Endodermal cell (in vitro differentiated cells): Measurements from ENCODE around the gene FERMT2. TPM values are rescaled to one million over a fixed set of nuclear protein-coding genes. Genes with fewer than 3 reads are reported as not detected.

Source experiments
- DNase-seq: peaks from one replicate; pipeline ENCODE4 v3.0.0-alpha.2; 2017
- H3K27ac ChIP-seq: 2 replicates; pipeline ENCODE4 v1.5.1; 2013; ENCODE audit warnings: mild to moderate bottlenecking, low read depth, low read length, moderate library complexity
- H3K27me3 ChIP-seq: 2 replicates; pipeline ENCODE4 v1.6.1; 2013; ENCODE audit warnings: mild to moderate bottlenecking, low read length, moderate library complexity; ENCODE audit not compliant: insufficient read depth, control insufficient read depth, poor library complexity, severe bottlenecking
- H3K36me3 ChIP-seq: 2 replicates; pipeline ENCODE4 v1.7.0; 2013; ENCODE audit warnings: mild to moderate bottlenecking, low read length, moderate library complexity; ENCODE audit not compliant: control insufficient read depth, insufficient read depth
- H3K4me1 ChIP-seq: one replicate; pipeline ENCODE4 v1.7.0; 2013; ENCODE audit warnings: low read length; ENCODE audit not compliant: control insufficient read depth, insufficient read depth
- H3K4me3 ChIP-seq: 2 replicates; pipeline ENCODE4 v1.5.1; 2013; ENCODE audit warnings: mild to moderate bottlenecking, low read length, moderate library complexity
- H3K9ac ChIP-seq: 2 replicates; pipeline ENCODE4 v1.6.1; 2013; ENCODE audit warnings: mild to moderate bottlenecking, low read length, moderate library complexity; ENCODE audit not compliant: poor library complexity, severe bottlenecking; ENCODE audit errors: extremely low read depth
- H3K9me3 ChIP-seq: 2 replicates; pipeline ENCODE4 v1.6.1; 2013; ENCODE audit warnings: mild to moderate bottlenecking, low read length, moderate library complexity; ENCODE audit not compliant: control insufficient read depth
- H3K27ac Mint-ChIP-seq: 2 replicates; pipeline ENCODE4 v1.8.0; 2020; ENCODE audit warnings: mixed read lengths
- H3K27me3 Mint-ChIP-seq: 2 replicates; pipeline ENCODE4 v1.8.0; 2021; ENCODE audit warnings: mild to moderate bottlenecking, mixed read lengths; ENCODE audit not compliant: insufficient read depth
- H3K36me3 Mint-ChIP-seq: 2 replicates; pipeline ENCODE4 v1.8.0; 2020; ENCODE audit warnings: low read depth, mixed read lengths
- H3K4me1 Mint-ChIP-seq: 2 replicates; pipeline ENCODE4 v1.8.0; 2020; ENCODE audit warnings: mixed read lengths
- H3K4me3 Mint-ChIP-seq: 2 replicates; pipeline ENCODE4 v1.8.0; 2020; ENCODE audit warnings: mild to moderate bottlenecking, moderate library complexity, mixed read lengths
- H3K9me3 Mint-ChIP-seq: 2 replicates; pipeline ENCODE4 v1.8.0; 2020; ENCODE audit warnings: mild to moderate bottlenecking, mixed read lengths
- WGBS, 2 experiments: methylation state at CpG; one replicate each; pipeline versions ENCODE4 v1.1.5 to v1.1.7; 2013; ENCODE audit warnings: missing lambda C conversion rate in 2 of 2, mixed read lengths in 1 of 2; ENCODE audit not compliant: insufficient coverage in 1 of 2, insufficient read length in 1 of 2; 5-methylcytosine and 5-hydroxymethylcytosine counted together
- total RNA-seq, 2 donors: library from RNA; stranded (reverse); fragmentation: NEBNext Ultra II Directional in 1 of 2; extraction: Animal tissue kit (Norgen Biotek cat#: 25700) in 1 of 2; gene quantifications; 2 replicates in 1 of 2; 3 replicates in 1 of 2; pipeline ENCODE4 v1.2.1, GENCODE V29; 2021
- TF ChIP-seq, protein P1 (sequence below): fragments of 200-600 bp; sonication (generic); conservative IDR thresholded peaks from 2 replicates; pipeline ENCODE4 v1.5.0; 2021; ENCODE audit warnings: antibody characterized with exemption, mild to moderate bottlenecking

The FERMT2 gene
- total RNA-seq, 2 donors from 2014 or later: 350 to 377 TPM

DNA sequence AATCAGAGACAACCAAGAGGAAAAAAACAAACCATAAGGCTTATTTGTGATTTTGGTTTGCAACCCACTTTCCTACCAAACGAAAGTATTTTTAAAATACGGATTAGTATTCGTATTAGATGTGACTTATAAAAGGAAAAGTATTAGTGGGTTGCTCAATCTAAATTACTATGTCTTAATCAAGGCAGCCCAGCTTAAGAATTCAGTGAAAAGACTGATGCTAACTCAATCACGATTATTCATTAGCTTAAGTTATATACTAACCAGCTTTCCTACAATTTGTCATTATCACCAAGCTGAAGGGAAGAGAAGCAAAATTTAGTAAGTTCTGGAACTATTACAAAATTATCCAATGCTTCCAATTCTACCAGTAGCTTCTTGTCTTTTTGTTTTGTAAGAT, 62.7 kb downstream of the FERMT2 start:
- Histone ChIP-seq H3K27me3 (no peaks in the 10 kb centered on the region), H3K36me3 (peaks cover 84% of the 10 kb centered on the region), H3K9me3 (no peaks in the 10 kb centered on the region), H3K9ac (no peak overlapping the region), H3K27ac (no peak overlapping the region), H3K4me1 (no peaks in the 10 kb centered on the region), H3K4me3 (no peak overlapping the region)
- WGBS, 2 experiments: 95% methylated on average over 4 of the region's 4 CpGs; no CpG with 5 or more reads in 1 of the 2 experiments
- Mint-ChIP-seq H3K9me3 (no peaks in the 10 kb centered on the region), H3K27me3 (no peaks in the 10 kb centered on the region), H3K4me1 (peaks cover 9% of the 10 kb centered on the region), H3K36me3 (peaks cover 69% of the 10 kb centered on the region), H3K27ac (no peak overlapping the region), H3K4me3 (no peak overlapping the region)
- no peak for DNase-seq
- TF ChIP-seq, protein P1, sequence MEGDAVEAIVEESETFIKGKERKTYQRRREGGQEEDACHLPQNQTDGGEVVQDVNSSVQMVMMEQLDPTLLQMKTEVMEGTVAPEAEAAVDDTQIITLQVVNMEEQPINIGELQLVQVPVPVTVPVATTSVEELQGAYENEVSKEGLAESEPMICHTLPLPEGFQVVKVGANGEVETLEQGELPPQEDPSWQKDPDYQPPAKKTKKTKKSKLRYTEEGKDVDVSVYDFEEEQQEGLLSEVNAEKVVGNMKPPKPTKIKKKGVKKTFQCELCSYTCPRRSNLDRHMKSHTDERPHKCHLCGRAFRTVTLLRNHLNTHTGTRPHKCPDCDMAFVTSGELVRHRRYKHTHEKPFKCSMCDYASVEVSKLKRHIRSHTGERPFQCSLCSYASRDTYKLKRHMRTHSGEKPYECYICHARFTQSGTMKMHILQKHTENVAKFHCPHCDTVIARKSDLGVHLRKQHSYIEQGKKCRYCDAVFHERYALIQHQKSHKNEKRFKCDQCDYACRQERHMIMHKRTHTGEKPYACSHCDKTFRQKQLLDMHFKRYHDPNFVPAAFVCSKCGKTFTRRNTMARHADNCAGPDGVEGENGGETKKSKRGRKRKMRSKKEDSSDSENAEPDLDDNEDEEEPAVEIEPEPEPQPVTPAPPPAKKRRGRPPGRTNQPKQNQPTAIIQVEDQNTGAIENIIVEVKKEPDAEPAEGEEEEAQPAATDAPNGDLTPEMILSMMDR: no peak

DNA sequence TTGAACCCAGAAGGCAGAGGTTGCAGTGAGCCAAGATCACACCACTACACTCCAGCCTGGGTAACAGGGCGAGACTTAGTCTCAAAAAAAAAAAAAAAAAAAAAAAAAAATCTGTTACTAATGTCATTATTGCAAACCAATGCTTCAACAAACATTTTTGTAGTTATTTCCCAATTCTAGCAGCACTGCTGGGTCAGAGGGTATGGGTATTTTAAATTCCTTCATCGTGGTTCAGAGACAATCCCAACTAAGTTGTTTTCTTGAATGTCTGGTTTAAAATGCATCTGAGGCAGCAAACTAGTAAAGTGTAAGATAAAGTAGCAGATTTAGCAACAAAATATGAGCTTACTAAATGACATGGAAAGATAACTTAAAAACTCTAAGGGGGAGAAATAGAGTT, 65.6 kb downstream of the FERMT2 start:
- Mint-ChIP-seq H3K4me3 (no peak overlapping the region), H3K36me3 (peaks cover 71% of the 10 kb centered on the region), H3K4me1 (peaks cover 10% of the 10 kb centered on the region), H3K9me3 (no peaks in the 10 kb centered on the region), H3K27ac (peak overlapping the region; percentile 77), H3K27me3 (no peaks in the 10 kb centered on the region)
- no peak for DNase-seq
- Histone ChIP-seq H3K36me3 (peaks cover 87% of the 10 kb centered on the region), H3K27me3 (no peaks in the 10 kb centered on the region), H3K4me1 (peaks cover 6% of the 10 kb centered on the region), H3K27ac (no peak overlapping the region), H3K4me3 (no peak overlapping the region), H3K9ac (no peak overlapping the region), H3K9me3 (no peaks in the 10 kb centered on the region)
- 95 to 100% methylated on average over 1 of the region's 2 CpGs for WGBS, 2 experiments
- TF ChIP-seq, protein P1: no peak

DNA sequence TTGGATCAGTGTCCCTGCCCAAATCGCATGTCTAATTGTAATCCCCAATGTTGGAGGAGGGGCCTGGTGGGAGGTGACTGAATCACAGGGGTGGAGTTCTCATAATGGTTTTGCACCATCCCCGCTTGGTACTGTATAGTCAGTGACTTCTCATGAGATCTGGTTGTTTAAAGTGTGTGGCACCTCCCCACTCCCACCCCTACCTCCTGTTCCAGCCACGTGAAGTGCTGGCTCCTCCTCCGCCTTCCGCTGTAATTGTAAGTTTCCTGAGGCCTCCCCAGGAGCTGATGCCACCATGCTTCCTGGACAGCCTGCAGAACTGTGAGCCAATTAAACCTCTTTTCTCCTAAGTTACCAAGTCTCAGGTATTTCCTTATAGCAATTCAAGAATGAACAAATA, 67.2 kb downstream of the FERMT2 start:
- WGBS, 2 experiments: 62 to 87% methylated on average over 3 to 5 of the region's 5 CpGs
- no peak for DNase-seq
- peak overlapping the region; percentile 60 for H3K27ac Mint-ChIP-seq
- no peak overlapping the region for H3K27ac ChIP-seq
- no peaks in the 10 kb centered on the region for H3K27me3 ChIP-seq
- peak overlapping the region; percentile 0 for H3K9ac ChIP-seq
- TF ChIP-seq, protein P1: no peak
- H3K9me3 ChIP-seq: no peaks in the 10 kb centered on the region
- no peaks in the 10 kb centered on the region for H3K9me3 Mint-ChIP-seq
- peaks cover 14% of the 10 kb centered on the region for H3K4me1 Mint-ChIP-seq
- H3K4me1 ChIP-seq: peaks cover 9% of the 10 kb centered on the region
- H3K27me3 Mint-ChIP-seq: no peaks in the 10 kb centered on the region
- H3K4me3 Mint-ChIP-seq: no peak overlapping the region
- H3K36me3 ChIP-seq: peaks cover 90% of the 10 kb centered on the region
- H3K36me3 Mint-ChIP-seq: peaks cover 73% of the 10 kb centered on the region
- H3K4me3 ChIP-seq: no peak overlapping the region
